ENCODE data around the gene FILIP1L. TPM values are rescaled to one million over a fixed set of nuclear protein-coding genes. Genes with fewer than 3 reads are reported as not detected.

FILIP1L gene
- total RNA-seq, 1 experiment from 2014 or later: not detected

DNA sequence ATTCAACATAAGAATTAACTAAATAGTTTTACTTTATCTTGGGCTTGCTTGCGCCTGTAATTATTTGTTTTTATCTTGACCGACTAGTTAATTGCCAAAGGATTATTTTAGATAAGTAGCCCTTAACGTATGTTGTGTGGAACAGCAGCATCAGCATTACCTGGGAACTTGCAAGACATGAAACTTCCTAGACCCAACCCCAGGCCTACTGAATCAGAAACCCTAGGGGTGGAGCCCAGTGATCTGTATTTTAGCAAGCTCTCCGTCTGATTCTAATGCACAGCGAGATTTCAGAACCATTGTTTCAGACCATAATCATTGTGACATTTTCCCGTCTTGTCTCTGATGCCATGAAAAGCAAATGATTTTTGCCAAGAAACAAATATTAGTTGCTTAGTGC, 31.1 kb downstream of the FILIP1L start:
- in situ Hi-C loops (cut with HindIII; ENCODE audit: low pct_unique_long_range_greater_than_20kb, low sequenced_read_pairs): no loop called here
- no peak for DNase-seq (ENCODE audit: low read depth, low spot score)

DNA sequence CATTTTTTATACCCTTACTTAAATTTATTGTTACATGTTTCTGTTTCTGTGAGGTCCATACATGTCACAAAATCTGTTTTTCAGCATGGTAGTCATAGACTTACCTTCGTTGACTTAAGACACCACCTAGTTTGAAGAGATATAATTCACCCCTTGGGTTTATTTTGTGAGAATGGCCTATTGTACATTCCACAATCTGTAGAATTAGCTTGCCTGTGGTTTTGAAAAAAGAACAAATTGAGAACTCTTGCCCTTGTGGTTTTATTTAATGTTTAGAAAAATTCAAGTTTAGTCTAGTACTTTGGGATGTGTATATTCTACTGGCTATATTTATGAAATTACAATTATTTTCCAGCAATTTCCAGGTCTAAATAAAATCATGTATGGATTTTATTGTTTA, 31.6 kb downstream of the FILIP1L start:
- DNase-seq (ENCODE audit: low read depth, low spot score): no peak
- in situ Hi-C loops (cut with HindIII; ENCODE audit: low pct_unique_long_range_greater_than_20kb, low sequenced_read_pairs): no loop called here

DNA sequence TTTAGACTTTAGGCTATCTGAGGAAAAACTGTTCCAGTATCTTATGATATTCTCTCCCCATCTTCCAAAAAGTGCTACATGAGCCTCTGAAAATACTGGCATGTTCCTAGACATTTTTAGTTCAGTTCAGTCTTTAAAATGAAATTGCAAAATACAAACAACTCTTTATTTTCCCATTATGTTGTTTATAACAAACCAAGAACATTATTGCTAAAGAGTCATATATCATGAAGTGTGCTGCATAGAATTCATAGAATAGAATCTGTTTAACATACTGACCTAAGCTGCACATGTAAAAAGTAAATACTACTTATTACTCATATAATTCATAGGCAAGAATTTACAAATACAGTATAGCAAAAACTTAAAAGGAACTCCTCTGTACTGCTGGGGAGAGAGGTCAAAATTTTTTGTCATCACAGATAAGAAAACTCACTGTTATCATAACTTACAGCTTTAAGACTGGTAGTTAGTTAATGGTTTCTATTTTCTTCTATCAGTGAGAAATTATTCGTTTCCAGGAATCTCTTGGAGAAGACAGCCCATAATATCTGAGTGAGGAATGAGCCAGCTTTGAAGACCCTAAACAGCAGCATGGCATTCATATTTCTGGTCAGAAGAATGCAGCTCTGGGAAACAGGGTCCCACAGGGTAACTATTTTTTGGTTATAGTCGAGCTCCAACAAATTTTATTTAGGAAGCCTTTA, 32.2 kb downstream of the FILIP1L start:
- DNase-seq (ENCODE audit: low read depth, low spot score): no peak
- in situ Hi-C loops (cut with HindIII; ENCODE audit: low pct_unique_long_range_greater_than_20kb, low sequenced_read_pairs): no loop called here

DNA sequence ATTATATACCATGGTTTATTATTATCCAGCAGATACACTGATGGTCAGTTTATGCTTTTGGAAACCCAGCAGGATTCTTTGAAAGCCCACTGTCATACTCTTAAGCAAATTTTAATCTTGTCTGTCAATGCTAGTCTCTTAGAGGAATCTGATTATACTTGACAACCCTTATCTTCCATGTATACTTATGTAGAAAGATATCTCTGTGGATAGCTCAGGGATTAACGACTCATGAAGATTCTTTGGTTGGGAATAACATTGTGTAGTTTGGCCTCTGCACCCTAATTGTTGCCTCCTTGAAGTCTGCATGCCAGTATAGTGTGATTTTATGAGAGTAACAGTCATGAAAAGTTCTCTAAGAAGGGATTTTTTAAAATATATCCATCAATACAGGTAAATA, 33.0 kb downstream of the FILIP1L start:
- in situ Hi-C loops (cut with HindIII; ENCODE audit: low pct_unique_long_range_greater_than_20kb, low sequenced_read_pairs): no loop called here
- DNase-seq (ENCODE audit: low read depth, low spot score): no peak

DNA sequence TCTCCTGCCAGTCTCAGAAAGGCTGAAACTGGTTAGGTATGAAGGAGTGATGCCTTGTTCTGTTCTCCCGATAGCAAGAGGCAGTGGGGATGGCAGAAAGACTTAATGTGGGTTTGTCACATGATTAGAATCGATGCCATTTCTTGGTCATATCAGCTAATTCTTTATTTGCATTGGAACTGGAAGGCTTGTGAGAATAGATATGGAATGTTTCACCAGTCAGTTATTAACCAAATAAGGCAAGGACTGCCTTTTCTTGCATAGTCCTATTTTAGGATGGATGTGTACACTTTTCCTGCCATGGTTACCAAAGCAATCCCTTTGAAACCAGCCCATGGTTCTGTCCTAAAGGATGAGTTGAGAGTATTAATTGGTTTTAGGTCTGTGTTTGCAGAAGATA, 33.7 kb downstream of the FILIP1L start:
- no peak for DNase-seq (ENCODE audit: low read depth, low spot score)
- in situ Hi-C loops (cut with HindIII; ENCODE audit: low pct_unique_long_range_greater_than_20kb, low sequenced_read_pairs): no loop called here

DNA sequence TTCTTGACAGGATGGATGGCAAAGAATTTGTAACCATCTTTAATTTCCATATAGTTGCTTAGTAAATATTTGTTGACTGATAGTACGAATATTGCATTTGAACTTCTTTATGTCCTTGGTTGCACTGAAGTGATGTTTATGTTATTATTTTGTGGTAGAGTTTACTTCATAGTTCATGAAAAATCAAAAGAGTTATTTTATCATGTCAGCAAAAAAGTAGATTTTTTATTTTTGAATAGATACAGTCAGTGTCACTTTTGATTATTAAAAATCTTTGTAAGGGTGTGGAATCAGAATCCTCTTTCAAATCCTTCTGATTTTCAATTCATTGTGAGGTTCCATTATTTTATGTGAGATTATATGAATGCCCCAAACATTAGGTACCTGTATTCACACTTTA, 35.0 kb downstream of the FILIP1L start:
- in situ Hi-C loops (cut with HindIII; ENCODE audit: low pct_unique_long_range_greater_than_20kb, low sequenced_read_pairs): no loop called here
- no peak for DNase-seq (ENCODE audit: low read depth, low spot score)

DNA sequence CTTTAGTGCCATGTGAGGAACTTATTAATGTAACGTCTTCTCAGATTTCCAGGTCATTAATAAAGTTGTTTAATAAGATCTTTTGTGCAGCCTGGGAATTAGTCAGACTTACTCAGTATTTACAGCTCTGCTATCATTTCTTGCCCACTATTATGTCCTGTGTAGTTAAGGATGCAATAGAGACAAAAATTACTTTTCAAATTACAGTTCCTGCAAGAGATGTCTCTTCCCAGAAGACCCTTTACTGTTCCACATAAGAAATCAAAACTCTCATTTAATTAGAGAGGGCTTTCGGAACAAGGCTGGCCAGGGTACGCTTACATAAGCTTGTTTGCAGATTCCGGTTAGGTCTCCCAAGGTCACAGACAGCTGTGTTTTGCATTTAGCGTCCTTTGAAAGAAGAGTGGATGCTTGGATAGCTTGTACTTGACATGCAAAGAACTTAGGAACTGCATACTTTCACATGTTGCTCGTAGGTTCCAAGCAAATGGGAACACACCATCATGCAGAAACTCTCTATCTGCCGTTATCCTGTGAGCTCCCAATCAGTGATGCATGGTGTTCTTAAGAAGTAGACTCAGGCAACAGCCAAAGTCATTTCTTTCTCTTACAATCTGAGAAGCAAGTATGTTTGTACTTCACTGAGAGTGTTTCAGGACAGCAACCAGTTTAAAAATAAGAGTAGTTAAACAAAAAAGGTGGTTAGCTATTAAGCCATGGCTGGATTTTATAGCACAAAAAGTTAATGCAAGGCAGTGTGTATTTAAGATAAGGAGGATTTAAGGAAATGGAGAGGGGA, 37.4 kb downstream of the FILIP1L start:
- in situ Hi-C loops (cut with HindIII; ENCODE audit: low pct_unique_long_range_greater_than_20kb, low sequenced_read_pairs): no loop called here
- no peak for DNase-seq (ENCODE audit: low read depth, low spot score)

DNA sequence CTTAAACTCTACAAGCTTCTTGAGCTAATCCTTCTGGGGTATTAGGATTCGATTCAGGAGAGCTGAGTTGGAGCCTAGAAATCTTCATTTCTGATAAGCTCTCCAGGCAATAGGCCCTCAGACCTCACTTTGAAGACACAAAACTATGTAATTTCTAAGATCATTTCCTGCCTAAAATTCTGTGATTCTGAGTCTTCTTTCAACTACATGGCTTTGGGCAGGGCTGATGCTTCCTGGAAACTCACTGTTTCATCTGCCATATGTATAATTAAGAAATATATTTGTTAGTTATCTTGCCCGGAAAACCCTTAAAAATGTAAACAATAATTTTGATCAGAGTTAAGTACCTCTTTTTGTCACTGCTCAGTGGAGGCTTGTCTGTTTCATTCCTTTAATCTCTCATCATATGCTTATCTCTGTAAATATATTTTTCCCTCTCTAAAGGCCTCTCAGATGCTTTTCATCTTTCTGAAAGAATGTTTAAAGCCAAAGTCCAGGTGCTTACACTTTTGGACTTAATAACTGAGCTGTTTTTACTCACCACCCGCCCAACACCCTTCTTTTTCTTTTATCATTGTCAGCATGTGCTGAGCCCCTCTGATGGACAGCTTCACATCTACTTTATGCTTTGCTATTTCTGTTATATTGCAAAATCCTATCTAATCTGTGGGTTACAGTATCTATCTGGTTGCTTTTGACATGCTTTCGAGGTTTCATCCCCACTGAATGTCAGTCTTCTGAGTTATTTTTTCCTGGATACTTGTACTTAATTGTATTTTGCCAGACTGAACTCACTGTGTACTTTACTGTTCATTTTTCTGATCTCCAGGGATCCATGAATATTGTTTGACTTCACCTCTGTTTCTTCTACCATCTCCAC, 38.2 kb downstream of the FILIP1L start:
- in situ Hi-C loops (cut with HindIII; ENCODE audit: low pct_unique_long_range_greater_than_20kb, low sequenced_read_pairs): no loop called here
- no peak for DNase-seq (ENCODE audit: low read depth, low spot score)

DNA sequence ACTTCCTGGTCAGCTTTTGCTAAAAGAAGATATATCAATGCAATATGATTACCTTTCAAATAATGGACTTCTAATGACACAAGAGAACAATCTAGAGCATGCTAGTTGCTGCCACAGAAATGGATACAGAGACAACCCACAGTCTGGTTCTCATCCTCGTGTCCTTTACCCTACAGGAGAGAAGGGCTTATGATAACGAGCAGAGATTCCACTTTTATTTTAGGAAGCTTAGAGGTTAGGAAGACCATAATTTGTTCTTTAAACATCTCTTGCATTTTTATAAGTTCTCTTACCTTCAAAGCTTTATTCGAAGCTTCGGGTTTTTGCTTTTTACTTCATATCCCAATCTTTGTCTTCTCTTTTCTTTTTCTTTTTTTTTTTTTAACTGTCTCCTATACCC, 39.1 kb downstream of the FILIP1L start:
- DNase-seq (ENCODE audit: low read depth, low spot score): no peak
- in situ Hi-C loops (cut with HindIII; ENCODE audit: low pct_unique_long_range_greater_than_20kb, low sequenced_read_pairs): no loop called here

DNA sequence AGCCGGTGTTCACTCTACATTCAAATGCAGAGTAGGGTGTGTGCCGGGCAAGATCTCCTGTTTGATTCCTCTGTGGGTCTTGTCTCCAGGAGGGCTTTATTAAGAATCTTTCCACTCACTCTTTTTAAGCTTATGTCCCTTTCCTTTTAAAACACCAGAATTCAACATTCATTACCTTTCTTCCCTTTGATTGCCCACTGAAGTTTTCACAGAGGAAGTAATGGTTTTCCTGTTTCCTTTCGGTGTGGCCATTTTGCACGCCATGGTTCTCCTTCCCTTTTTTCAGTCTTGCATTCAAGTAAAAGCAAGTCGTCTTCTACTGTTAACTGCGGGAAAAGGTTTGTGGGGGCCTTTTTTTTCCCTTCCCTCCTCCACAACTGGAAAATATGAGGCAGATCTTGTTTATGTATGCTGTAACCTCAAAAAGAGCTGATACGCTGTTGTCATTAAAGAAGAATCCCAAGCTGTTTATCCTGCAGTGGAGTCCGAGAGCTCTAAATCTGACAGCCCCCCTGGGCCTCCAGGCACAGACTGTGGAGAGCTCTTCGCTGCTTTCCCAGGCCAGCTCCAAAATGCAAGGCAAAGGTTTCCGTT, 40.5 kb downstream of the FILIP1L start:
- no peak for DNase-seq (ENCODE audit: low read depth, low spot score)
- in situ Hi-C loops (cut with HindIII; ENCODE audit: low pct_unique_long_range_greater_than_20kb, low sequenced_read_pairs): no loop called here

DNA sequence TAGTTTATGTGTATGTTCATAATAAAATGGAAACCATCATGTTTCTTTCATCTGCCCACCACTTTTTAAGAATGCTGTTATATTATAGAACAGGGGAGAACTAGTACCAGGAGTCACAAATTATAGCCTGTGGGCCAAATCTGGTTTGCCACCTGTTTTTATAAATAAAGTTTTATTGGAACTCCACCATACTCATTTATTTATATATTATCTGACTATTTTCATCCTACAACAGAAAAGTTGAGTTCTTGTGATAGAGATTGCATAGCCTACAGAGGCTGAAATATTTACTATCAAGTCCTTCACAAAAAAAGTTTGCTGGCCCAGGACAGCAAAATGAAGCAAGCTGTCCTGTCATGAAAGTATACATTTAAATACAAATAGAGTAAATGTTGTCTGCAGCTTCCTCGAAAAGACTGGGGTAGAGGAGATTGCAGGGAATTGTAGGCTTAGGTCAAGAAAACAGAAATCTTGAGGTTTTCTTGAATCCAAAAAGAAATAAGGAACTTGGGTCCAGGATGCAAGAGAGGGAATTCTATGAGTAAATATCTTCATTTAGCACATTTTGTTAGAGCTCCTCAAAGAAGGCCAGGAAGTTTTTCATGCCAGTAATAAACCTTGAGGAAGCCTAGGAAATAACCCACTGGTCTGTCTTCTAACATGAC, 41.1 kb downstream of the FILIP1L start:
- in situ Hi-C loops (cut with HindIII; ENCODE audit: low pct_unique_long_range_greater_than_20kb, low sequenced_read_pairs): no loop called here

DNA sequence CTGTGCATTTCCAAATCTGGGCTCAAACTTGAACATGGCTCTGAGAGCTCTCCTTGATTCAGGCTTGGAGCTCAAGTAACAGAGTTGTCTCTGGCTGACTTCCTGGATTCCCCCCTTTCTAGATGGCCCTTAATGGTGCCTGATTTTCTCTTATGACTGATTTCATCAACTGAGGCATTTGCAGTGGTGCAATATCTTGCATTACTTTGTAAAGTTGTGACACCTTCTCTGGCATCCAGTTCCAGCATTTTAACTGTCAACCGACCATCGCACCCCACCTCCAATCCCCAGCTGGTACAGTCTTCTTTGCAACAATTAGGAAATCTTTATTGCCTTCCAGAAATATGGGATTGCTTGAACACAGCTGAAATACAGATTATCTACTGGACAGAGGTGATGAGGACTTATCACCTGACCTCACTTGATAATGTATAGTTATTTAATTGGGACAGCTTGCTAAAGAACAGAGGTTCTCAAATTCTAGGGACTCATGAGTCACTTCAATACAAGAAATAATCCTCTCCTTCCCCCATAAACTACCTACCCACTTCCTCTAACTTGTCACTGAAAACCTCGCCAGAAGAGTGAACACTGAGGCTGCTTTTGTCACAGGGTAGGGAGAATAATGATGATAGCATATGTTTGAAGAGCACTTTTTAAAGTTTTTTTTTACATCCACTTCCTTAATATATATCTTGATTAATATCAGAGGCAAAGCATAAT, 41.8 kb downstream of the FILIP1L start:
- DNase-seq (ENCODE audit: low read depth, low spot score): no peak
- in situ Hi-C loops (cut with HindIII; ENCODE audit: low pct_unique_long_range_greater_than_20kb, low sequenced_read_pairs): no loop called here

More for the DNA sequence above, 41.1 kb downstream of the FILIP1L start:
- no peak for DNase-seq (ENCODE audit: low read depth, low spot score)

DNA sequence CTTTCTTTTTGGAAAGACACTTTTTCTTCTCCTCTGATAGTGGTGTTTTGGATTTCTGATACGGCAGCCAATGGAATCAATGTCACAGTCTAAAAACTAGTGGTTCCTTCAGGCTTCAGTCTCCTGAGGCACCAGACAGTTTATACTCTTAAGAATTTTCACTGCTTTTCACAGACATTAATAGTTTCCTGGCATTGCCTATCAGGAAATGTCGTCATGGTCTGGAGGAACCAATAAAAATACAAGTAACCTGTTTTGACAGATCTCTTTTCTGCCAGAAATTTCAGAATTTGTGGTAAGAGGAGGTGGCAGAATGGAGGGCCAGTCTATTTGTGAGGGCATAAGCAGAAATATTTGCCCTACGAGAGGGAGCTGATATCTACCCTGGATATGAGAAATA, 44.8 kb downstream of the FILIP1L start:
- DNase-seq (ENCODE audit: low read depth, low spot score): no peak
- in situ Hi-C loops (cut with HindIII; ENCODE audit: low pct_unique_long_range_greater_than_20kb, low sequenced_read_pairs): no loop called here

DNA sequence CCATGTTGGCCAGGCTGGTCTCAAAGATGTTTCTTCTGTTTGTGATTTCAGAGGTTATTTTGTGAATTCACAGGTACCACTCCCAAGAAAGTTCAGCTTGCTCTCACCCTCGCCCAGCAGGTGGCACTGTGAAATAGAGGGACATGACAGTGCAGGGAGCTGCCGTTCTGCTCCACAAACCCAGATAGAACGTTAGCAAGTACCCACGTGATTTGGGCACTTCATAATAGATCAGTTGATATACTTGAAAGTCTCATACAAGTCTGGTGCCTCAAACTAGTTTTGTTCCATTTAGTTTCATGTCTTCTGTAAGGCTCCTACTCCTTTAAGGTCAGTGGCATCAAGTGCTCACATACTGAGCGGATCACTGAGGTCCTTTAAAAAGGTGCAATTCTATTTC, 45.5 kb downstream of the FILIP1L start:
- DNase-seq (ENCODE audit: low read depth, low spot score): peak; percentile 83
- in situ Hi-C loops (cut with HindIII; ENCODE audit: low pct_unique_long_range_greater_than_20kb, low sequenced_read_pairs): no loop called here

DNA sequence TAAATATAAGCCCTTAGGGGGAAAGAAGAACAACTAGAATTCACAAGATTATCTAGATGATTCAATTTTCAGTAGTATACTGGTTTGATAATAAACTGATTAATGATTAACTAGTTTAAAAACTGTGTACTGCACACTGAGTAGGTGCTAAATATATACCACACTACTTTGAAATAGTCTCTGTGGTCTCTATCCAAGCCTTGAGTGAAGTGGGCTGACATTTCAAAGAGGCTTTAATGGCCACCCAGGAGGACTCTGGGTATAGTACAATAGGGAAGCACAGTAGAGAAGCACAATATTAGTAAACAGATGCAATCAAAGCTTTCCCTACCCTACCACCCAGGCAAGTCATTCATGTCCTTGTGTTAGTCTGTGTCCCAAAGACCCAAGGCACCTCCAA, 46.7 kb downstream of the FILIP1L start:
- in situ Hi-C loops (cut with HindIII; ENCODE audit: low pct_unique_long_range_greater_than_20kb, low sequenced_read_pairs): no loop called here

DNA sequence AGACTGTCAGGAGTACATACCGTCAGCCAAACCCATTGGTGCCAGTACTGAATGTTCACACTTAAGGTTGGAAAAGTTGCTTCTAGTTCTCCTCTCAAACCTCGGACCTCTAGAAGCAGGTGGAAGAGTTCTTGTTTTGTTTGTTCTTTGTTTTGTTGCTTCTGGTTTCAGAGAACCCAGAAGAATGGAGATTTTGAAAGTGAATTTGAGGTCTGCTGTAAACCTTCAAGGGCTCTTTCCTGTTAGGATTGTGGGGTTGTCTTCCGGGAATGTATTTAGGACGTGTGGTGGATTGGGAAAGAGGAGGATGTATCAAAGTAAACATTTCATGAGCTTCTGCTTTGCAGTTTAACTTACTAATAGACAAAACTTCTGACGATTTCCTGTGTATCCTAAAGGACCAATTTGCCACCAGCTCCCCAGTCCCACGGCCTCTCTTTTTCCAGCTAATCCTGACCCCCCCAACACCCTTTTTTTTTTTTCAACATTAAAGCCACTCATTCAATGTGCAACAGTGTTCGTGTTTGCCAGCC, 50.3 kb downstream of the FILIP1L start:
- in situ Hi-C loops (cut with HindIII; ENCODE audit: low pct_unique_long_range_greater_than_20kb, low sequenced_read_pairs): no loop called here
- DNase-seq (ENCODE audit: low read depth, low spot score): no peak

More for the DNA sequence above, 46.7 kb downstream of the FILIP1L start:
- no peak for DNase-seq (ENCODE audit: low read depth, low spot score)

DNA sequence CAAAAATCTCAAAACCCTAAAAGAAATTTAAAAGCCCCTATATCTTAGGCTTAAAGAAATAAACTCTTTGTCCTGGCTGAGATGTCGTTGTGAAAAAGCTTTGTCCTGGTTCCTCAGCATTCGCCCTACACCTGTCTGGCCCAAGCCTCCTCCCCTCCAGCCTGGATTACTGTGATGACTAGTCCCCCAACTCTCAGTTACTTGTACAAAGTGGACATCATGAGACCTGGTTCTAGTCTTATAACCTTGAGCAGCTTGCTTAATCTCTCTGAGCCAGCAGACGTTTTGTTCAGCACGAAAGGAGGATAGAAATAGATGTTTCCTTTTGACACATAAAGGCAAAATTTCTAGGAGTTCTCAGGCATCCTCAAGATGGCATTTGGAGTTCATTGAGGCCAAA, 51.6 kb downstream of the FILIP1L start:
- no peak for DNase-seq (ENCODE audit: low read depth, low spot score)
- in situ Hi-C loops (cut with HindIII; ENCODE audit: low pct_unique_long_range_greater_than_20kb, low sequenced_read_pairs): no loop called here

Measured in SK-MEL-5 (cell line).